ENCODE measurements around the gene NPIPB12.
"Not testable (repeated sequence)": the region's sequence is repeated elsewhere in the genome, so short reads cannot be mapped to it uniquely, and the experiment has no call there.

Gene NPIPB12

DNA sequence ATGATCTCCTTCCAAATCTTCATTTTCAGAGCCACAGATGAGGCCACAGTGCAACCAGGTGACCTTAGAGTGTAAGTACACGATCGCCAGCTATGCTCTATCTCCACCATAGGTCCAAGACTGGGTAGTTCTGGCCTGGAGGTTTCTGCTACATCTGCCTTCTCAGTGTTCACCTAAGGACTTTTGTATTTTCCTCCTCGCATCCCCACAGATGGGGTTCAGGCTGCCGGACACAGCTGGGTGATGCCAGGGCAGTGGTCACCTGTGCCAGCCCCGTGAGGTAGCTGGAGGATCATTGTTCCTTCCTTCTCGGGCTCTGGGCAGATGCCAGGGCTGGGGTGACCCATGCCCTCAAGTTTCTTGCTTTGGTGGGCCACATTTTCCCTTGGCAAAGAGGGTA, at the start of gene NPIPB12:
TSS of gene NPIPB12 (minus strand) at position 101 of the 400 bp plus-strand sequence.
- not testable (repeated sequence) for DNase-seq (ENCODE audit: low read depth in 2 of 2)

- DNase-seq (ENCODE audit: low read depth in 2 of 2), result not testable (repeated sequence)
These were observed 15.3 kb upstream of the NPIPB12 start for GRCh38 chr16:29521520-29521919.

DNA sequence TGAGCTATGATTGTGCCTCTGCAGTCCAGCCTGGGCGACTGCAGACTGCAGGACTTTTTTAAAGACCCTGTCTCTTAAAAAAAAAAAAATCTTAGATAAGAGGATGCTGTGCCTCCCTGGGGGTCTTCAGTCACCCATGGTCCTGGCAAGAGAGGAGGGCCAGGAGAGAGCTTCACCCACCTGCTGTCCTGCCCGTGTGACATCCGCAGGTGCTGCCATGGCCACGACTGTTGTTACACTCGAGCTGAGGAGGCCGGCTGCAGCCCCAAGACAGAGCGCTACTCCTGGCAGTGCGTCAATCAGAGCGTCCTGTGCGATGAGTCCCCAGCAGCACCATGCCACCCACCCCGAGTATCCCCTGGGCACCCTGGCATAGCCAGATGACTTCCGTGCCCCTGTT, 23.9 kb downstream of the NPIPB12 start:
- not testable (repeated sequence) for DNase-seq (ENCODE audit: low read depth in 2 of 2)

GRCh38 chr16:29472065-29472464, 34.1 kb downstream of the NPIPB12 start:
- not testable (repeated sequence) for DNase-seq (ENCODE audit: low read depth in 2 of 2)

GRCh38 chr16:29469660-29470059, 36.5 kb downstream of the NPIPB12 start:
- peak in 1 of 2 donors; percentile 13 for DNase-seq (ENCODE audit: low read depth in 2 of 2)

GRCh38 chr16:29467654-29468366, 38.4 kb downstream of the NPIPB12 start:
- not testable (repeated sequence) for DNase-seq (ENCODE audit: low read depth in 2 of 2)

DNA sequence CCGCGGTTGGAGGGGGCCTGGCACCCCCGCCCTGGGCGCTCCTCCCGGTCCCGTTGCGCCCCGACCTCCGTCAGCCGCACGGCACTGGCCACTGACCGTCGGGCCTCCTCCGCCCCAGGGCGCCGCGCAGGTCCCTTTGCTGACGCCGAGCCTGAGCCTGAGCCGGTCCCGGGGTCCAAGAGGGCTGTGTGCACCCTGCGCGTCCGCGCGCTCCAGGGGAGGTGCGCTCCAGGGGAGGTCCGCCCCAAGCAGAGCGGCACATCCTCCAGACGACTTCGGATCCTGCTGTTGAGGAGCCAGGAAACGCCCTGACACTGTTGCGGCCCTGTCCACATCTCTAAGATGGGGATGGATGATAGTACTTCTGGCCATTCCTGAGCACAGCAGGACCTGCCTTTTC, 39.3 kb downstream of the NPIPB12 start:
- not testable (repeated sequence) for DNase-seq (ENCODE audit: low read depth in 2 of 2)

- not testable (repeated sequence) for DNase-seq (ENCODE audit: low read depth in 2 of 2)
These were observed 40.0 kb downstream of the NPIPB12 start for GRCh38 chr16:29465985-29466824.

DNA sequence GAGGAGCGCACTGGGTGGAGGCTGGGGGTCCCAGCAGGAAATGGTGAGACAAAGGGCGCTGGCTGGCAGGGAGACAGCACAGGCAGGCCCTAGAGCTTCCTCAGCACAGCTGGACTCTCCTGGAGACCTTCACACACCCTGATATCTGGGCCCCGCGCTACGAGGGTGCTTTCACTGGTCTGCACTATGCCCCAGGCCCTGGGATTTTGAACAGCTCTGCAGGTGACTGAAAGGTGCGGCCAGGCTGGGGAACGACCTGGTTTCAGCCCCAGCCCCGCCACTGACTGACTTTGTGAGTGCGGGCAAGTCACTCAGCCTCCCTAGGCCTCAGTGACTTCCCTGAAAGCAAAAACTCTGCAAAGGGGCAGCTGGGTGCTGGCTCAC, 45.6 kb downstream of the NPIPB12 start:
- DNase-seq (ENCODE audit: low read depth in 2 of 2), result not testable (repeated sequence)

DNA sequence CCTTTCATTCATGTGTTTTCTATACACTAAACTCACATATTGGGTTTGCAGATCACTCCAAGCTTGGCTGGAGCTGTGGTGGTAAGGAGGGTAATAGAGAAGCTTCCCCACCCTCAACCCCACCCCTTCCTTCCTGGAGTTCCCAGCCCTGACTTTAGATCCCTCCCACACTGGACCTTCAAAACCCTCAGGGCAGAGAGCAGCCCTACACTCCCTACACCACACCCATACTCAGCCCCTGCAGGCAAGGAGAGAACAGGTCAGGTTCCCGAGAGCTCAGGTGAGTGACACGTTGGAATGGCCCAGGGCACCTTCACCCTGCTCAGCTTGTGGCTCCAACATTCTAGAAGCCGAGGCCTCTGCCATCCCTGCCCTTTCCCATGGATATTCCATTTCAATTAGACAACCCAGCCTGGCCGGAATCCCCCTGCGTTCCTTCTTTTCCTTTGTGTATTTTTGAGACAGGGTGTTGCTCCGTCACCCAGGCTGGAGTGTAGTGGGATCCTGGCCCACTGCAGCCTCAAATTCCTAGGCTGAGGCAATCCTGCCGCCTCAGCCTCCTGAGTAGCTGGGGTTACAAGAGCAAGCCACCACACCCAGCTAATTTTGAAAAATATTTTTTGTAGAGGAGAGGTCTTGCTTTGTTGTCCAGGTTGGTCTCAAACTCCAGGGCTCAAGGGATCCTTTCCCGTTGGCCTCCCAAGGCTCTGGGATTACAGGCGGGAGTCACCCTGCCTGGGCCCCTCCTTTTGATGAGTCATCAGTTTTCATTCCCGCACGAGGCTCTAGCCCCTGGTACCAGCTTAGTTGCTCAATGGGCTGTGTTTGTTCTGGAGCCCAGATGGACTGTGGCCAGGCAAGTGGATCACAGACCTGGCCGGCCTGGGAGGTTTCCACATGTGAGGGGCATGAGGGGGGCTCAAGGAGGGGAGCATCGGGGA, 46.2 kb downstream of the NPIPB12 start, which contains the start of gene SULT1A4:
TSS of gene SULT1A4 (plus strand) at position 208 of the 941 bp plus-strand sequence. CDS start 1,473 bp downstream, outside the sequence.
- not testable (repeated sequence) for DNase-seq (ENCODE audit: low read depth in 2 of 2)

DNA sequence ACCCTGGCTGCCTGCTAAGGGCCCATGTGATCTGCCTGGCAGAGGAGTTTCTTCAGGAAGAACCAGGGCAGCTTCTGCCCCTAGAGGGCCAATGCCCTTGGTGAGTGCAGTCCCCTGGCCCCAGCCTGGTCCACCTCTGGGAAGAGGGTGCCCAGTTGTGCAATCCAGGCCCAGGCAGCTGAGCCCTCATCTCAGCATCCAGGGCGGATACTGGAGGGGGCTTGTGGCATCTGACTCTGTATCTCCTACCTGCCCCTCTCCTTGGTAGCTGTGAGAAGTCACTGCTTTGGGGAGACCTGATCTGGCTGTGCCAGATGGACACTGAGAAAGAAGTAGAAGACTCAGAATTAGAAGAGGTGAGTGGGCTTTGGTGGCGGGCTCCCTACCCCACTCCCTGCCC, 48.5 kb downstream of the NPIPB12 start:
- not testable (repeated sequence) for DNase-seq (ENCODE audit: low read depth in 2 of 2)

DNA sequence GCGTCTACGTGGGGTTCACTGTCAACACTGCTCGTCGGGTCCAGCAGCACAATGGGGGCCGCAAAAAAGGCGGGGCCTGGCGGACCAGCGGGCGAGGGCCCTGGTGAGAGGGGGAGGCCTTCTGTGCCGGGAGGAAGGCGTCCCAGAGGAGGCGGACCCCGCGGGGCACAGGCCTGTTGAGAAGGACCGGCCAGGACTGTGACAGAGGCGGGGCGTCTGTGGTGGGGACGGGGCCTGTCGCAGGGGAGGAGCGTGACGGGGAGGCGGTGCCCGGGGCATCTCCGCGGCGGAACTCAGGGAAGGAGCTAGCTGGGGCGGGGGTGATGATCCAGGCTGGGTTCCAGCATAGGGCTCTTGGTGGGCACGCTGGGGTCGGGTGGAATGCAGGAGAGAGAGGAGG, 51.4 kb downstream of the NPIPB12 start:
- not testable (repeated sequence) for DNase-seq (ENCODE audit: low read depth in 2 of 2)

DNA sequence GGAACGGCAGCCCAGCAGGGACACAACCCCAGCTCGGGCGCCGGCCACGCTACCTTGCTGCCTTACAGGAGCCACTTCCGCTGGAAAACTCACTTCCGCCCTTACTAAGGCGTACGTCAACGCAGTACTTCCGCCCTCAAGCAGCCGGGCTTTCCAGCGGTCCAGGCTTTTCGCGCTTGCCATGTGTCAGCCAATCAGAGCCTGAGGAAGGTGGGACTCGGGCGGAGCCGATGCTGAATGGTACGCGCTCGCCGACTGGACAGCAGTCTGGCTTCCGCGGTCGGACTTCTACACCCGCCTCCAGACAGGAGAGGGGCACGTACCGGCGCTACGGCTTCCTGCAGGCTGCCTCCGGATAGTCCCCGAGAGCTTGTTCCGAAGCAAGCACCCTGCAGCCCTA, 51.9 kb downstream of the NPIPB12 start, which contains the start of the genes BOLA2 and SLX1B:
TSS of gene BOLA2 (minus strand) at position 83 of the 400 bp plus-strand sequence. CDS start 98 bp downstream, outside the sequence.
TSS of gene SLX1B (plus strand) at position 265 of the 400 bp plus-strand sequence.
- not testable (repeated sequence) for DNase-seq (ENCODE audit: low read depth in 2 of 2)

DNA sequence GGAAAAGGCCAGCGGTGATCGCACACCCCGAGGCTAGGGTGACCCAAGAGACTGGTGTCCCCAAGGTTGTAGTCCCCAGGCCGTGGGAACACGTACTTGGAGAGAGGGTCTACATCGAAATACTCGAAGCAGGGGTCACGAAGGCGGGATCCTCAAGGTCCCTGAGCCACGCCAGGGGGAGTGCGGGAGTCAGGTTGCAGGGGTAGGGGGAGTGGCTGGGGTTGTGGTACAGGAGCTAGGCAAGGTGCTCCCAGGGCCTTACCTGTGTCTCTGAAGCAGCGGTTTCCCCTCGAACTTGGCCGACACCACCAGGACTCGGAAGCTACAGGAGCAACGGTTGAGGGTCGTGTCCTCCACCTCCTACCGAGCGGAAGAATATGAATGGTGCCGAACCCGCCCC, 52.5 kb downstream of the NPIPB12 start:
- not testable (repeated sequence) for DNase-seq (ENCODE audit: low read depth in 2 of 2)

Data from stimulated activated CD8-positive, alpha-beta memory T cell treated with anti-CD3 and anti-CD28 coated beads, Interleukin-15, amount 100 ng/mL, for 4 hours (primary cell).